ENCODE measurements around the gene ALG12.
"Not testable (repeated sequence)": the region's sequence is repeated elsewhere in the genome, so short reads cannot be mapped to it uniquely, and the experiment has no call there.

ALG12 gene

DNA sequence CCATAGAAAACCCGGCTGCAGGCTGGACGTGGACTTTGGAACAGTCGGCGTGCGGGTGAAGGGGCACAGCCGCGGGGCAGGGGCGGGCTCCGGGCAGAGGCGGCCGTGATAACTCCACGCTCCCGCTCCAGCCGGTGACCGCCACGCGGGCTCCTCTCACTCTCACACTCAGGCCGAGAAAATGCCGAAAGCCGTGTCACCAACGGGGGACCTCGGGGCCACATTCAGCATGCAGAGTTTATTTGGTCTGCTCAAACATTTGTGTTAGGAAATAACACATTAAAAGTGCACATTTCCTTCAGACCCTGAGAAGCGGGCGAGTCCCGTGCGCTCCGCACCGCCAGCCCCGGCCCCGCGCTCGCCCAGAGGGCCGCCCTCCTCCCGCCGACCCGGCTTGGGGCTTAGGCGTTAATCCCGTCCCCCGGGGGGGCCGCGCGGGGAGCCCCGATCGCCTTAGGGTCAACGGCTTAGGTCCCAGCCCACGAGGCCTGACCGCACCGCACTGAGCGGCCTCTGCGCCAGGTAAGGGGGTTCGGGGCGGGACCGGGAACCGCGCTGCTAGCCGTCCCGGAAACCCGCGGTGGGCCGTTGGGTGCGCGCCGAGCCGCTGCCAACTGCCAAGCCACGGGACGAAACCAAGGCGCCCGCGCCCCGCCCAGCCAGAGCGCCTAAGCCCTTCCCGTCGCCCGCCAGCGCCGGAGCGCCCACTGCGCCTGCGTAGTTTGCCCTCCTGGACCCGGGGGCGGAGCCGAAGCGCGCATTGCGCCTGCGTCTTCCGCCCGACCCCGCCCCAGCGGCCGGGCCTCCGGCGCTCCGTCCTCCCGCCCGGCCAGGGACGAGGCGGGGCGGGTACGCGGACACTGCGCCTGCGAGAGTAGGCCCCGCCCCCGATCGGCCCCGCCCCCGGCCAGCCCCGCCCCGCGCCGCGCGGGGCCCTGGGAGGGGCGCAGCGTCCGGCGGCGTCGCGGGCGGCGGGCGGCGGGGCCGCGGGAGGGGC lies 65.0 kb downstream of the ALG12 start, which contains the start of gene ZBED4:
TSS of gene ZBED4 (plus strand) at position 947 of the 997 bp plus-strand sequence. CDS start 29,819 bp downstream, outside the sequence.
- DNase-seq (ENCODE audit: insufficient read length, low spot score) (peak; percentile 66), FAIRE-seq (no peak)
- TF ChIP-seq, protein P1, sequence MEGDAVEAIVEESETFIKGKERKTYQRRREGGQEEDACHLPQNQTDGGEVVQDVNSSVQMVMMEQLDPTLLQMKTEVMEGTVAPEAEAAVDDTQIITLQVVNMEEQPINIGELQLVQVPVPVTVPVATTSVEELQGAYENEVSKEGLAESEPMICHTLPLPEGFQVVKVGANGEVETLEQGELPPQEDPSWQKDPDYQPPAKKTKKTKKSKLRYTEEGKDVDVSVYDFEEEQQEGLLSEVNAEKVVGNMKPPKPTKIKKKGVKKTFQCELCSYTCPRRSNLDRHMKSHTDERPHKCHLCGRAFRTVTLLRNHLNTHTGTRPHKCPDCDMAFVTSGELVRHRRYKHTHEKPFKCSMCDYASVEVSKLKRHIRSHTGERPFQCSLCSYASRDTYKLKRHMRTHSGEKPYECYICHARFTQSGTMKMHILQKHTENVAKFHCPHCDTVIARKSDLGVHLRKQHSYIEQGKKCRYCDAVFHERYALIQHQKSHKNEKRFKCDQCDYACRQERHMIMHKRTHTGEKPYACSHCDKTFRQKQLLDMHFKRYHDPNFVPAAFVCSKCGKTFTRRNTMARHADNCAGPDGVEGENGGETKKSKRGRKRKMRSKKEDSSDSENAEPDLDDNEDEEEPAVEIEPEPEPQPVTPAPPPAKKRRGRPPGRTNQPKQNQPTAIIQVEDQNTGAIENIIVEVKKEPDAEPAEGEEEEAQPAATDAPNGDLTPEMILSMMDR (IDR thresholded peaks at IDR 0.05; ENCODE audit: insufficient read depth, missing control alignments), result no peak

DNA sequence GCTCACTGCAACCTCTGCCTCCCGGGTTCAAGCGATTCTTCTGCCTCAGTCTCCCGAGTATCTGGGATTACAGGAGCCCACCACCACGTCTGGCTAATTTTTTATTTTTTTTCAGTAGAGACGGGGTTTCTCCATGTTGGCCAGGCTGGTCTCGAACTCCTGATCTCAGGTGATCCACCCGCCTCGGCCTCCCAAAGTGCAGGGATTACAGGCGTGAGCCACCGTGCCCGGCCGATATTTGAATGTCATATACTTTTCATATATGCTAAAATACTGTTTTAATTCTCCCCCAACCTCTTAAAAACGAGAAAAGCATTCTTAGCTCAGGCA lies 65.7 kb downstream of the ALG12 start:
- FAIRE-seq; DNase-seq (ENCODE audit: insufficient read length, low spot score): not testable (repeated sequence)

DNA sequence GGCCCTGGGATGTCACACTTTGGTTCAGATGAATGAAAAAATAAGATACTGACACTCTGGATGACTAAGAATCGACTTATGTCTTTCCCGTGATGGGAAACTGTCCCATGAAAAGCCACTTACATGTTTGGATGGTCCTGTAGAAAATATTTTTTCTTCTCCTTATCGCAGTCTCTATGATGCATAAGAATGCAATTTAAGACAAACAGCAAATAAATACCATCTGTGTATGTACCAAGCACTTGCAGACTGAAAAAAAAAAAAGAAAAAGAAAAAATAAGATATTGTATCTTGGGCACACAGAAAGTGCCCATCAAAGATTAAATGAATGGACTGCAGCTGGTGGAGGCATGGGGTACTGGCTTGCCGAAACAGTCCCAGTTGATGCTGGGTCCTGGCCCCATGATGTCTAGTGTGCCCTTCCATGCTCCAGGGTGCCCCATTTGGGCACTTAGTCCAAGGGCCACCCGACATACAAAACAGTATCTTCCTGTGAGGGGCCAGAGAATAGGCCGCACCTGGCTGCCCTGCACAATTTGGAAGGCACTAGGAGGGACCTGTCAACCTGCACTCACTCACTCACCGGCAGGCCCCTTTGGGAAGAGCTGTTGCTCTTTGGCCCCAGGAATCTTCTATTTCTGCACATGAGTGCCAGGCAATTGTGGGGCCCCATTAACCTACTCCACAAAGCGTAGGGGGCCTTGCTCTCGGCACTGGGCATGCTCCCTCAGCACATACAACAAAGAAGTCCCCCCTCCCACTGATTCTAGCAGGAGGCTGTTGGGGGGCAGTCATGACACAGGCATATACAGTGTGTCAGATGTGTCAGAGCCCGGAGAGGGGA lies 67.1 kb downstream of the ALG12 start:
- DNase-seq (ENCODE audit: insufficient read length, low spot score) (no peak), FAIRE-seq (no peak)
- TF ChIP-seq, protein P1 (IDR thresholded peaks at IDR 0.05; ENCODE audit: insufficient read depth, missing control alignments), result no peak

Data from D721Med (cell line).